HG03432 (cell line): Measurements from ENCODE around the gene GOLGA6L10.
"Not testable (repeated sequence)": the region's sequence is repeated elsewhere in the genome, so short reads cannot be mapped to it uniquely, and the experiment has no call there.

Experiments used
- ATAC-seq: cut with Tn5 transposase; IDR thresholded peaks from one replicate; pipeline ENCODE4 v1.9.1; 2021; ENCODE audit warnings: mild to moderate bottlenecking, moderate library complexity; ENCODE audit not compliant: unreplicated experiment

GOLGA6L10 gene

DNA sequence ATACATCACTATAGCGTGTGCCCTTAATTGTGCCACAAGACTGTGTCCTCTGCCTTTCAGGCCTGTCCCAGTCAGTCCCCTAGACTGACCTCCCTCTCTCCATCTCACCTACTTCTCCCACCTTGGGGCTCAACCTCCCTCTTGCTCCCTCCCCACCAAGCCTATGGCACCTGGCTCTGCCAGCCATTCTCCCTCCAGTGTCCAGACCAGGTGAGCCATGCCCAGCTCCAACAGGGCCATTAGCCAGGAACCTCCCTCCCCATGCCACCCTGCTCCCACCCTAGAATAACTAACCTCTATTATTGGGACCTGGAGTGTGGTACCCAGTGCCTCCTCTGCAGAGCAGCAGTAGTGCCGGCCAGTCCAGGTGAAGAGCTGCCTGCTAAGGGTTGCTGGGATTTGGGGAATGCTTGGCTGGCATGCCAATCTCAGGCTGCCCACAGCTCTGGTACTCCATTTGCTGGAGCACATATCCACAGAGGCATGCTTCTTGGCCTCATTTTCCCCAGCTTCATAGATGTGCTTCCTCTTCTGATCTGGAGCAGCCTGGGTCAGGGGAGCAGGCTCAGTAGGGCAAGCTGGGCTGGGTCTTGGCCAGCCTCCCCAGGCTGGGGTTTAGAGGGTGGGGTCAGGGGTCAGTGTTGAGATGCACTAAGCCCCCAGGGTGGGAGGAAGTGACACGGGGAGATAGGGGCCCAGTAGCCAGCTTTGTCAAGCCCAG, 47.8 kb downstream of the GOLGA6L10 start:
- ATAC-seq = no peak

DNA sequence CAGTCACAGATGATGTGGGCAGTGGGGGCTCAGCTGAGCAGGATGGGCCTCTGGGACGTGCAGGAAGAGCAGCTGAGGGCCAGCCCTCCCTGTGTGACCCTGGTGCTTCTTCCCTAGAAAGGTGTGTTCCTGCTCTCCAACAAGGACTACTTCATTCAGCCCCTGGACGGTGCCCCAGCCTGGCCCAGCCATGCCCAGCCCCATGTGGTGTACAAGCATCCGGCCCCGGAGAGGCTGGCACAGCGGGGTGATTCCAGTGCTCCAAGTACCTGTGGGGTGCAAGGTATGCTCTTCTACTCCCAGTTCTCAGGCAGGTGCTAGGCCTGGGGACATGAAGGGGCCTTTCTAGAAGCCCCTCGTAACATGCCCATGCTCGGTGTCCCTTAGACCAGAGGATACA, 48.4 kb downstream of the GOLGA6L10 start:
- no peak for ATAC-seq

GRCh38 chr15:82300326-82300725, 48.9 kb downstream of the GOLGA6L10 start:
- not testable (repeated sequence) for ATAC-seq

DNA sequence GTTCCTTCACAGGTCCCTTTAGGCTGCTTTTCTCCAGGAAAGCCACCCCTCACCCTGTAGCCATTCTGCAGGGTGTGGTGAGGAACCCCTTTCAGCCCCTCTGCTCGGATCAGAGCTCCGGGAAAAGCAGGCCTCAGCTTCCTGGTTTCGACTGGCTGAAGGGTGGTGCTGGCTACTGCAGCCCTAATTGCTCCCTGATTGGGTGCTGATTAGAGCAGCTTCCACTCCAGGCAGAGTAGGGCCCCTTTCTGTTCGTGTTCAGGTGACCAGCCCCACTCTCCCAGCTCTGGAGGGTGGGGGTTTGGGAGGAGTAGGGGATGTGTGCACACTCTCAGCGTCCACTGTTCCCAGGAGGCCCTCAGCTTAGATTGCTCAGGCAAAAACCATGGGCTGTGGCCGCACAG, 49.8 kb downstream of the GOLGA6L10 start:
- ATAC-seq = not testable (repeated sequence)

DNA sequence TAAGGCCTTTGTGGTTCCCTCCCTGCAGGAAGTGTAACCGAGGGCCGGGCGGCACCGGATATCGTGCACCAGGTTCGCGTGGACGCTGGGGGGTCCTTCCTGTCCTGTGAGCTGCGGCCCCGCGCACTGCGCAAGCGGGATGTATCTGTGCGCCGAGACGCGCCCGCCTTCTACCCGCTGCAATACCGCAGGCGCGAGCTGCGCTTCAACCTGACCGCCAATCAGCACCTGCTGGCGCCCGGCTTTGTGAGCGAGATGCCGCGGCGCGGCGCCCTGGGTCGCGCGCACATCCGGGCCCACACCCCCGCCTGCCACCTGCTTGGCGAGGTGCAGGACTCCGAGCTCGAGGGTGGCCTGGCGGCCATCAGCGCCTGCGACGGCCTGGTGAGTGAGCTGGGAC, 50.8 kb downstream of the GOLGA6L10 start:
- ATAC-seq = peak; percentile 51

DNA sequence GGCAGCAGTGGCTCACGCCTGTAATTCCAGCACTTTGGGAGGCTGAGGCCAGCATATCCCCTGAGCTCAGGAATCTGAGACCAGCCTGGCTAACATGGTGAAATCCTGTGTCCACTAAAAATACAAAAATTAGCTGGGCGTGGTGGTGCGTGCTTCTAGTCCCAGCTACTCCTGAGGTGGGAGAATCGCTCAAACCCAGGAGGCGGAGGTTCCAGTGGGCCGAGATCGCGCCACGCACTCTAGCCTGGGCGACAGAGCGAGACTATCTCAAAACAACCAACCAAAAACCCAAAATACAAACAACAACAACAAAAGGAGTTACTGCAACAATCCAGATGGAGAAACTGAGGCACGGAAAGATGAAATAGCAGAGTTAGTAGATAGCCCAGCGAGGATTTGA, 51.2 kb downstream of the GOLGA6L10 start:
- ATAC-seq = no peak

- ATAC-seq = no peak
These were observed 51.7 kb downstream of the GOLGA6L10 start for GRCh38 chr15:82297546-82297945.

DNA sequence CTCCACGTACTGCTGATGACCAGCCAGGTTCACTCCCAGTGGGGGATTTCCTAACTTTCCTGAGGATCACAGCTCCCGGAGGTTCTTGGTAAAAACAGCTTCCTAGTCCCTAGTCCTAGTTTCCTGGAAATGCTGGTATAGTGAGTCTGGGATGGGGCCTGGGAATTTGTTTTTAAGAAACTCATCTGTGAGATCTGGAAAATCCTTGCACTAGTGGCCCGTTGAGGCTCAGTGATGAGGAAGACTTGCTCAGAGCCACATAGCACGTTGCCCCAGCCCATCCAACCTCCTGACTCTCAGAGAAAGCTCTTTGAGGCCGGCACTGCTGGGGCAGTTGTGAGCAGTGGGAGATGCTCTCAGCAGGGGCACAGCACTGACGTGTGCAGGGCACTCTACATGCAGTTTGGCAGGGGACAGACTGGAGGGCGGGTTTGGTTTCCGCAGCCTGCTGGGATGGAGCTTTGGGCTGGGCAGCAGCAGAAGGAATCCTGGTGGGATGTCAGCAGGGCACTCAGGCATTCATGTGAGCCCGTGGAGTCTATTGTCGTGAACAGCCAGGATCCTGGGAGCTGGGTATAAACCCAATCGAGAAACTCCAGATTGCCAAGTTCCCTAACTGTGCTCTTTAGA, 55.1 kb downstream of the GOLGA6L10 start:
- ATAC-seq = no peak

DNA sequence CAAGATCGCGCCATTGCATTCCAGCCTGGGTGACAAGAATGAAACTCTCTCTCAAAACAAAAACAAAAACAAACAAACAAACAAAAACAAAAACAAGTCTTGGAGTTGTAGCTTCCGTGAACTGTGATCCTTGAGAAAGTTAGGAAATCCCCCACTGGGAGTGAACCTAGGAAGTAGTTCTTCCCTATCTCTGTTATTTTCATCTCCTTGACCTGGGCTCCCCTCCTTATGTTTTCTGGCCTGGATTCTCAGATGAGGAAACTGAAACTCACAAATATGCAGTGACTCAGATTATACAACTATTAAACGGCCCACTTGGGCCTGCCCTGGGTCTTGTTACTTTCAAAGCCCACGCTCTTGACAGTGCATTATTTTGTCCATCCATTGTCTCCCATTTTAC, 57.0 kb downstream of the GOLGA6L10 start:
- no peak for ATAC-seq
